Neuronal stem cell (in vitro differentiated cells): Measurements from ENCODE around the gene RBMS3.

ENCODE experiments used
- DNase-seq: peaks from one replicate; pipeline ENCODE4 v3.0.0-alpha.2; 2013; ENCODE audit warnings: low spot score
- H2AFZ ChIP-seq: one replicate; pipeline ENCODE4 v1.6.1; 2013; ENCODE audit warnings: mild to moderate bottlenecking, low read length, inconsistent platforms
- H2AK5ac ChIP-seq: 2 replicates; pipeline ENCODE4 v1.6.1; 2013; ENCODE audit warnings: low read depth, mild to moderate bottlenecking, inconsistent platforms, low read length, moderate library complexity, mixed read lengths
- H2BK120ac ChIP-seq: 2 replicates; pipeline ENCODE4 v1.6.1; 2013; ENCODE audit warnings: low read depth, mild to moderate bottlenecking, inconsistent platforms, low read length, moderate library complexity, mixed read lengths
- H2BK12ac ChIP-seq: one replicate; pipeline ENCODE4 v1.6.1; 2013; ENCODE audit warnings: low read length, inconsistent platforms
- H2BK15ac ChIP-seq: 2 replicates; pipeline ENCODE4 v1.6.1; 2013; ENCODE audit warnings: mild to moderate bottlenecking, low read length, inconsistent platforms, mixed read lengths
- H2BK5ac ChIP-seq: one replicate; pipeline ENCODE4 v1.6.1; 2013; ENCODE audit warnings: inconsistent platforms, mild to moderate bottlenecking, low read length, moderate library complexity
- H3K14ac ChIP-seq: one replicate; pipeline ENCODE4 v1.6.1; 2013; ENCODE audit warnings: low read length, inconsistent platforms
- H3K18ac ChIP-seq: 2 replicates; pipeline ENCODE4 v1.6.1; 2013; ENCODE audit warnings: low read length, inconsistent platforms
- H3K23ac ChIP-seq: 2 replicates; pipeline ENCODE4 v1.6.1; 2013; ENCODE audit warnings: low read depth, mild to moderate bottlenecking, mixed read lengths, low read length, inconsistent platforms; ENCODE audit not compliant: poor library complexity
- H3K27ac ChIP-seq: replicated peaks from 3 replicates; pipeline ENCODE4 v1.5.1; 2013; ENCODE audit warnings: low read length, inconsistent platforms
- H3K27me3 ChIP-seq, 3 experiments: 2 replicates each; pipeline ENCODE4 v1.6.1; 2013; ENCODE audit warnings: low read length in 3 of 3, mild to moderate bottlenecking in 2 of 3, inconsistent platforms in 1 of 3, low read depth in 1 of 3, mixed read lengths in 1 of 3, moderate library complexity in 1 of 3; ENCODE audit not compliant: control insufficient read depth in 3 of 3, insufficient read depth in 3 of 3
- H3K36me3 ChIP-seq, 2 donors: replicated peaks in 1 of 2; 2 replicates each; pipeline ENCODE4 v1.6.1; 2013; ENCODE audit warnings: low read length in 2 of 2; ENCODE audit not compliant: control insufficient read depth in 2 of 2, insufficient read depth in 2 of 2
- H3K4ac ChIP-seq: 2 replicates; pipeline ENCODE4 v1.6.1; 2013; ENCODE audit warnings: inconsistent platforms, mild to moderate bottlenecking, low read length, moderate library complexity
- H3K4me1 ChIP-seq, 2 donors: 1 replicate in 1 of 2; 2 replicates in 1 of 2; pipeline ENCODE4 v1.6.1; 2013; ENCODE audit warnings: low read length in 2 of 2, low read depth in 1 of 2; ENCODE audit not compliant: control insufficient read depth in 2 of 2, insufficient read depth in 1 of 2
- H3K4me2 ChIP-seq: one replicate; pipeline ENCODE4 v1.6.1; 2013; ENCODE audit warnings: mild to moderate bottlenecking, low read length, inconsistent platforms; ENCODE audit not compliant: insufficient read depth, poor library complexity, severe bottlenecking
- H3K4me3 ChIP-seq, 2 donors: 2 replicates each; pipeline ENCODE4 v1.5.1; 2013; ENCODE audit warnings: low read length in 2 of 2, mild to moderate bottlenecking in 2 of 2, inconsistent platforms in 1 of 2, moderate library complexity in 1 of 2
- H3K79me1 ChIP-seq: one replicate; pipeline ENCODE4 v1.6.1; 2013; ENCODE audit warnings: low read depth, mild to moderate bottlenecking, inconsistent platforms, low read length, moderate library complexity
- H3K9ac ChIP-seq: one replicate; pipeline ENCODE4 v1.6.1; 2013; ENCODE audit warnings: mild to moderate bottlenecking, low read depth, low read length, inconsistent platforms; ENCODE audit not compliant: poor library complexity
- H3K9me3 ChIP-seq, 2 donors: replicated peaks in 1 of 2; 2 replicates each; pipeline versions ENCODE3 to v1.6.1; 2013; ENCODE audit warnings: low read length in 2 of 2, mild to moderate bottlenecking in 2 of 2, inconsistent platforms in 1 of 2, low read depth in 1 of 2, mixed read lengths in 1 of 2, moderate library complexity in 1 of 2; ENCODE audit not compliant: control insufficient read depth in 2 of 2, insufficient read depth in 1 of 2
- H4K8ac ChIP-seq: one replicate; pipeline ENCODE4 v1.6.1; 2013; ENCODE audit warnings: low read depth, mild to moderate bottlenecking, inconsistent platforms, low read length, moderate library complexity
- H4K91ac ChIP-seq: one replicate; pipeline ENCODE4 v1.6.1; 2013; ENCODE audit warnings: low read length, low read depth, mild to moderate bottlenecking, inconsistent platforms; ENCODE audit not compliant: poor library complexity
- WGBS, 2 donors: extraction: QIAGEN DNeasy Blood & Tissue Kit; methylation state at CpG; one replicate each; pipeline ENCODE4 v1.1.7; 2013; ENCODE audit warnings: missing lambda C conversion rate in 2 of 2, mixed read lengths in 1 of 2; ENCODE audit not compliant: insufficient read length in 2 of 2, insufficient replicate concordance in 1 of 2; ENCODE audit errors: extremely low coverage in 2 of 2; 5-methylcytosine and 5-hydroxymethylcytosine counted together

RBMS3 gene

DNA sequence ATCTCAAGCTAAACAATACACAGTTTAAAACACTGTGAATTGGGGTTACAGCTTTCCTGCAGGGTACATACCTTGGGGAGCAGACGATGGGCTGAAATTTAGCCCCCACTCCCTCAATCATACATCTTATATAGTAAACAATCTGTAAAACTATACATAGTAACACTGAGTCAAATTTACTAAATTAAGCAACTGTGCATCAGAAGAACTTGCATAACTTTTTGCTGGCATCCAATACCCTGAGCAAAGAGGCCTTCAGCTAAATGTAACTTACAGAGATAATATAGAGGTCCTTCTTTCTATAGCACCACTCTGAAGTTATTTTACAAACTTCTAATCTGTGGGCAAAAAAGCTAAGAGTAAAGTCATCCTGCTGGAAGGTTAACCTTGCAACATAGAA, 721.9 kb downstream of the RBMS3 start:
- no peaks in the 10 kb centered on the region for H3K79me1 ChIP-seq
- H3K9me3 ChIP-seq, result no peaks in the 10 kb centered on the region
- H4K8ac ChIP-seq, result no peak overlapping the region
- no peak overlapping the region for H3K4me2 ChIP-seq
- no peak overlapping the region for H3K27ac ChIP-seq
- no peak overlapping the region for H2BK5ac ChIP-seq
- H2BK15ac ChIP-seq, result no peak overlapping the region
- no peak overlapping the region for H4K91ac ChIP-seq
- H3K4me1 ChIP-seq, result peaks cover 0 to 3% of the 10 kb centered on the region in 2 donors
- DNase-seq, result no peak
- H3K9ac ChIP-seq, result no peak overlapping the region
- no peak overlapping the region for H2AFZ ChIP-seq
- no peaks in the 10 kb centered on the region for H3K36me3 ChIP-seq
- no peak overlapping the region for H3K23ac ChIP-seq
- no peak overlapping the region for H2BK120ac ChIP-seq
- WGBS, 2 donors, result no CpG with 5 or more reads among the region's 1 CpG
- no peak overlapping the region for H3K14ac ChIP-seq
- no peak overlapping the region for H3K18ac ChIP-seq
- no peaks in the 10 kb centered on the region for H3K27me3 ChIP-seq
- H3K4me3 ChIP-seq, result no peak overlapping the region
- no peak overlapping the region for H3K4ac ChIP-seq
- no peak overlapping the region for H2AK5ac ChIP-seq
- H2BK12ac ChIP-seq, result no peak overlapping the region

DNA sequence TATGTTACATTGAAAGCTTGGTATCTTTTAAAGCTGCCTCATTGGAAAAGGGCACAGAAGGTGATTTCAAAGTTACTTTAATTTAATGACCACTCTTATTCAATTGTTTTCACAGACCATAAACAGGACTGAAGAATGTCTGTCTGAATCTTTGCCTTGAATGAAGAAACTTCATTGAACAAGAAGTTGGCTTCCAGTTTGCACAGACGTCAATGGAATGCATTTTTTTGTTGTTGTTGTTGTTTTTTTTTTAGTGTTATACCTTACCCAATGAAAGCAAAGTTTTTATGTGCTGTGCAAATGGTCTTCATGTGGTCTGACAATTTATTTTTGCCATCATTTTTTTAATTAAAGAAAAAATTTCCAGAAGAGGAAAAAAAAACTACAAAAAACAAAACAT, 722.9 kb downstream of the RBMS3 start:
- Histone ChIP-seq H3K4me1 (peaks cover 0 to 3% of the 10 kb centered on the region in 2 donors), H2BK120ac (no peak overlapping the region), H3K79me1 (no peaks in the 10 kb centered on the region), H2AFZ (no peak overlapping the region), H3K4ac (no peak overlapping the region), H3K18ac (no peak overlapping the region), H2BK12ac (no peak overlapping the region), H3K4me3 (no peak overlapping the region), H3K36me3 (no peaks in the 10 kb centered on the region), H3K27ac (no peak overlapping the region), H3K23ac (no peak overlapping the region), H3K14ac (no peak overlapping the region), H3K27me3 (no peaks in the 10 kb centered on the region), H3K9me3 (no peaks in the 10 kb centered on the region), H2AK5ac (no peak overlapping the region), H3K9ac (no peak overlapping the region), H4K91ac (no peak overlapping the region), H2BK5ac (no peak overlapping the region), H3K4me2 (no peak overlapping the region), H4K8ac (no peak overlapping the region), H2BK15ac (no peak overlapping the region)
- WGBS, 2 donors, result no CpG with 5 or more reads among the region's 1 CpG
- no peak for DNase-seq

DNA sequence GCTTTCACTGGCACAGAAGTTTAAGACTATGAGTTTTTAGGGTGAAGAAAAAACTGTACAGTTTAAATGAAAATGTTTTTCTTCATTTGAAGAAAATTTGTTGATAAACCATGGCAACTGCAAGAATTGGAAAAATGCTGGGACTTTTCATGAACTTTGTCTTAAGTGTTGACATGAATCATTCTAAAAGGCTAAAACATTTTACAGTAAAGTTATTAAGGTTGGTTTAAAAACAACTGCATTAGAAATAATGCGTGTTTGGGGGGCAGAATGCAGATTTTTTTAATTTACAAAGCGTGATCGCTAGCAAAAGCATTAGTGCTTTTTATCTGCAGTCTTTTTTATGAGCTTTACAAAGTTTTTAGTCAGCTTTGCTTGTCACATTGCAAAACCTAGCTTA, 723.6 kb downstream of the RBMS3 start:
- Histone ChIP-seq H3K4me3 (no peak overlapping the region), H3K4ac (no peak overlapping the region)

DNA sequence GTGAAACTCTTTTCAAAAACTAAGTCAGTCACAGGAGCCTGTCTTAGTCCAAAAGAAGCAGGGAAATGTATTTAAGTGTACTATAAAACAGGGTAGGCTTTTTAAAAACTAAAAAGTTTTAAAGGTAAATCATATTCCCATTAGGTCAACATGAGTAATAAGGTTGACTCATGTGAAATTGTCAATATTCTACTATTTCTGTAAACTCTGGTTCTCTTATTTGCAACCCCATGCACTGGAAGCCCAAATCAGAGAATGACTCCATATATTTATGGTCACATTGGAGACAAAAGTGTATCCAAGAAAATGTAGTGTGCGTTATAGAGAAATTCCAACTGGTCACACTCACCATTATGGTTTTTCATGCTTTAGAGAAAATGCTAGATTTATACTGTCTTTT, 725.2 kb downstream of the RBMS3 start:
- Histone ChIP-seq H3K4me3 (no peak overlapping the region), H3K9me3 (no peaks in the 10 kb centered on the region), H3K27me3 (no peaks in the 10 kb centered on the region), H2BK5ac (no peak overlapping the region), H2BK15ac (no peak overlapping the region), H2BK12ac (no peak overlapping the region), H3K4me2 (no peak overlapping the region), H3K18ac (no peak overlapping the region), H3K36me3 (no peaks in the 10 kb centered on the region), H3K27ac (no peak overlapping the region), H4K8ac (no peak overlapping the region), H3K14ac (no peak overlapping the region), H3K4ac (no peak overlapping the region), H3K4me1 (peaks cover 0 to 3% of the 10 kb centered on the region in 2 donors), H2BK120ac (no peak overlapping the region), H2AFZ (no peak overlapping the region), H3K79me1 (no peaks in the 10 kb centered on the region), H4K91ac (no peak overlapping the region), H3K9ac (no peak overlapping the region), H2AK5ac (no peak overlapping the region), H3K23ac (no peak overlapping the region)
- no peak for DNase-seq
- WGBS, 2 donors, result no CpG with 5 or more reads among the region's 1 CpG

More for the DNA sequence above, 723.6 kb downstream of the RBMS3 start:
- no peak for DNase-seq
- Histone ChIP-seq H3K79me1 (no peaks in the 10 kb centered on the region), H2AK5ac (no peak overlapping the region), H3K23ac (no peak overlapping the region), H4K91ac (no peak overlapping the region), H3K9ac (no peak overlapping the region), H4K8ac (no peak overlapping the region), H2BK15ac (no peak overlapping the region), H3K4me2 (no peak overlapping the region), H3K27me3 (no peaks in the 10 kb centered on the region), H2BK5ac (no peak overlapping the region), H3K18ac (no peak overlapping the region), H3K9me3 (no peaks in the 10 kb centered on the region), H3K36me3 (no peaks in the 10 kb centered on the region), H3K14ac (no peak overlapping the region), H2AFZ (no peak overlapping the region), H2BK120ac (no peak overlapping the region), H3K4me1 (peaks cover 0 to 3% of the 10 kb centered on the region in 2 donors), H2BK12ac (no peak overlapping the region), H3K27ac (no peak overlapping the region)
- WGBS, 2 donors, result no CpG with 5 or more reads among the region's 3 CpGs
